Sigmoid colon (tissue), 4 donors: ENCODE results near the gene PRKG1.

ENCODE experiments used
- CTCF ChIP-seq, 4 experiments: fragments of 450-650 bp in 3 of 4; fragments of 200-600 bp in 1 of 4; IDR thresholded peaks; one replicate each; pipeline ENCODE4 v1.5.1; 2016 to 2019; ENCODE audit warnings: antibody characterized with exemption in 4 of 4, mild to moderate bottlenecking in 3 of 4, moderate library complexity in 2 of 4
- POLR2A ChIP-seq, 2 donors: fragments of 450-650 bp; IDR thresholded peaks; one replicate each; pipeline ENCODE4 v1.6.1; 2016; ENCODE audit warnings: antibody characterized with exemption in 2 of 2, mild to moderate bottlenecking in 2 of 2, moderate library complexity in 2 of 2
- POLR2AphosphoS5 ChIP-seq, 4 donors: sonication (generic); formaldehyde crosslinking; IDR thresholded peaks; one replicate each; pipeline ENCODE4 v1.6.1; 2017; ENCODE audit warnings: antibody characterized with exemption in 4 of 4

- TF ChIP-seq CTCF (IDR thresholded peaks at IDR 0.05) (no peak), POLR2AphosphoS5 (IDR thresholded peaks at IDR 0.05) (no peak), POLR2A (IDR thresholded peaks at IDR 0.05) (no peak)
Measured at GRCh38 chr10:51459476-51459875, 385.2 kb downstream of the PRKG1 start.
